Measurements from ENCODE around the gene EOLA1.

DNA sequence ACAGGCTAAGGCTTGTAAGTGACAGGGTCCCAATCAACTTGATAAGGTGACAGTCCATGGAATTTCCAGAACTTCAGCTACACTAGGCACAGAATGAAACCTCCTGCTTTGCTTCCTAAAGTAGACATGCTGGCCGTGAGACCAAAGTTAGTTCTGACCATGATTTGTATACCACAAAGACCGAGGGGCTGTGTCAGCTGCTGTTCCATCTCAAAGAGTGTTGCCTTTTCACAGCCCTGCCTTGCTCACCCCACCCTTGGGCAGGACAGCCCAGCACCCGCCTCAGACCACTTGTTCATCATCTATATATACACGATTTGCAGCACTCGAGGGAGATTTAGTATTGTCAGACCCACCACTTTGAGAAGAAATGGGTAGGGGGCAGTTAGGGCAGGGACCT lies 41.0 kb upstream of the EOLA1 start:
- TF ChIP-seq, protein P1, sequence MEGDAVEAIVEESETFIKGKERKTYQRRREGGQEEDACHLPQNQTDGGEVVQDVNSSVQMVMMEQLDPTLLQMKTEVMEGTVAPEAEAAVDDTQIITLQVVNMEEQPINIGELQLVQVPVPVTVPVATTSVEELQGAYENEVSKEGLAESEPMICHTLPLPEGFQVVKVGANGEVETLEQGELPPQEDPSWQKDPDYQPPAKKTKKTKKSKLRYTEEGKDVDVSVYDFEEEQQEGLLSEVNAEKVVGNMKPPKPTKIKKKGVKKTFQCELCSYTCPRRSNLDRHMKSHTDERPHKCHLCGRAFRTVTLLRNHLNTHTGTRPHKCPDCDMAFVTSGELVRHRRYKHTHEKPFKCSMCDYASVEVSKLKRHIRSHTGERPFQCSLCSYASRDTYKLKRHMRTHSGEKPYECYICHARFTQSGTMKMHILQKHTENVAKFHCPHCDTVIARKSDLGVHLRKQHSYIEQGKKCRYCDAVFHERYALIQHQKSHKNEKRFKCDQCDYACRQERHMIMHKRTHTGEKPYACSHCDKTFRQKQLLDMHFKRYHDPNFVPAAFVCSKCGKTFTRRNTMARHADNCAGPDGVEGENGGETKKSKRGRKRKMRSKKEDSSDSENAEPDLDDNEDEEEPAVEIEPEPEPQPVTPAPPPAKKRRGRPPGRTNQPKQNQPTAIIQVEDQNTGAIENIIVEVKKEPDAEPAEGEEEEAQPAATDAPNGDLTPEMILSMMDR (IDR thresholded peaks at IDR 0.05) = no peak
- TF ChIP-seq POLR2A (IDR thresholded peaks at IDR 0.05) = no peak
